Measurements from ENCODE around the gene EIF4G1. TPM values are rescaled to one million over a fixed set of nuclear protein-coding genes. Genes with fewer than 3 reads are reported as not detected.

Gene EIF4G1
- total RNA-seq, 1 donor from 2014 or later, result 137 TPM

- H3K9me3 ChIP-seq (ENCODE audit: low read depth), result no peaks in the 10 kb centered on the region
- TF ChIP-seq EZH2 (IDR thresholded peaks at IDR 0.05), result no peak
- no peak for TF ChIP-seq EZH2phosphoT487 (IDR thresholded peaks at IDR 0.05)
- no peak for TF ChIP-seq CTCF (IDR thresholded peaks at IDR 0.05)
- H3K4me3 Mint-ChIP-seq, result no peak overlapping the region
- H3K36me3 ChIP-seq, result no peaks in the 10 kb centered on the region
- no peaks in the 10 kb centered on the region for H3K9me3 Mint-ChIP-seq
- DNase-seq (ENCODE audit: low spot score), result no peak
- peaks cover 17% of the 10 kb centered on the region for H4K20me1 ChIP-seq (ENCODE audit: low read depth)
- no peak overlapping the region for H3K27ac Mint-ChIP-seq
- H3K4me2 ChIP-seq, result no peak overlapping the region
- peaks cover 1% of the 10 kb centered on the region for H3K79me2 ChIP-seq (ENCODE audit: low read depth)
- no peaks in the 10 kb centered on the region for H3K4me1 ChIP-seq
- no peak overlapping the region for H3K27ac ChIP-seq
- H3K9ac ChIP-seq, result no peak overlapping the region
- peaks cover 12% of the 10 kb centered on the region for H3F3A ChIP-seq (ENCODE audit: low read depth)
- peaks cover 6% of the 10 kb centered on the region for H3K27me3 Mint-ChIP-seq (ENCODE audit: insufficient read depth, low read depth)
- H3K27me3 ChIP-seq, result no peaks in the 10 kb centered on the region
- H3K4me3 ChIP-seq, result no peak overlapping the region
- peaks cover 26% of the 10 kb centered on the region for H3K4me1 Mint-ChIP-seq
- H3K36me3 Mint-ChIP-seq, result peaks cover 16% of the 10 kb centered on the region
- no peak overlapping the region for H2AFZ ChIP-seq (replicated peaks)
Measured at GRCh38 chr3:184353546-184353941, 39.1 kb downstream of the EIF4G1 start.

GRCh38 chr3:184354121-184354728 is 39.8 kb downstream of the EIF4G1 start:
- H4K20me1 ChIP-seq (ENCODE audit: low read depth), result peaks cover 17% of the 10 kb centered on the region
- TF ChIP-seq EZH2 (IDR thresholded peaks at IDR 0.05), result no peak
- TF ChIP-seq CTCF (IDR thresholded peaks at IDR 0.05), result peak; percentile 76
- Mint-ChIP-seq H3K4me1 (peaks cover 24% of the 10 kb centered on the region), H3K4me3 (no peak overlapping the region), H3K27ac (no peak overlapping the region), H3K27me3 (ENCODE audit: insufficient read depth, low read depth) (peaks cover 6% of the 10 kb centered on the region), H3K36me3 (peaks cover 16% of the 10 kb centered on the region), H3K9me3 (no peaks in the 10 kb centered on the region)
- H3K9ac ChIP-seq, result no peak overlapping the region
- no peak overlapping the region for H3K27ac ChIP-seq
- no peaks in the 10 kb centered on the region for H3K36me3 ChIP-seq
- no peak overlapping the region for H2AFZ ChIP-seq (replicated peaks)
- peaks cover 8% of the 10 kb centered on the region for H3K79me2 ChIP-seq (ENCODE audit: low read depth)
- no peaks in the 10 kb centered on the region for H3K9me3 ChIP-seq (ENCODE audit: low read depth)
- DNase-seq (ENCODE audit: low spot score), result peak; percentile 69
- no peak overlapping the region for H3K4me2 ChIP-seq
- H3F3A ChIP-seq (ENCODE audit: low read depth), result peaks cover 12% of the 10 kb centered on the region
- no peaks in the 10 kb centered on the region for H3K27me3 ChIP-seq
- no peak overlapping the region for H3K4me3 ChIP-seq
- peaks cover 6% of the 10 kb centered on the region for H3K4me1 ChIP-seq

- H3K4me3 ChIP-seq, result no peak overlapping the region
- Mint-ChIP-seq H3K27ac (no peak overlapping the region), H3K36me3 (peaks cover 16% of the 10 kb centered on the region), H3K9me3 (no peaks in the 10 kb centered on the region), H3K4me1 (peaks cover 27% of the 10 kb centered on the region), H3K27me3 (ENCODE audit: insufficient read depth, low read depth) (peaks cover 6% of the 10 kb centered on the region), H3K4me3 (peak overlapping the region; percentile 53)
- H2AFZ ChIP-seq (replicated peaks), result no peak overlapping the region
- no peak for TF ChIP-seq CTCF (IDR thresholded peaks at IDR 0.05)
- TF ChIP-seq EZH2 (IDR thresholded peaks at IDR 0.05), result no peak
- no peak for TF ChIP-seq EZH2phosphoT487 (IDR thresholded peaks at IDR 0.05)
- H3K9me3 ChIP-seq (ENCODE audit: low read depth), result no peaks in the 10 kb centered on the region
- peaks cover 13% of the 10 kb centered on the region for H3K79me2 ChIP-seq (ENCODE audit: low read depth)
- H3K36me3 ChIP-seq, result no peaks in the 10 kb centered on the region
- H3F3A ChIP-seq (ENCODE audit: low read depth), result peaks cover 12% of the 10 kb centered on the region
- no peaks in the 10 kb centered on the region for H3K27me3 ChIP-seq
- H3K9ac ChIP-seq, result no peak overlapping the region
- no peak for DNase-seq (ENCODE audit: low spot score)
- no peak overlapping the region for H3K4me2 ChIP-seq
- peaks cover 14% of the 10 kb centered on the region for H4K20me1 ChIP-seq (ENCODE audit: low read depth)
- H3K4me1 ChIP-seq, result peaks cover 11% of the 10 kb centered on the region
- H3K27ac ChIP-seq, result no peak overlapping the region
Measured at GRCh38 chr3:184354754-184355153, 40.3 kb downstream of the EIF4G1 start.

All from neural progenitor cell (in vitro differentiated cells).